Measurements from ENCODE around the gene SLC12A2.

GRCh38 chr5:128212191-128212806 is 128.7 kb downstream of the SLC12A2 start:
- TF ChIP-seq EZH2 (IDR thresholded peaks at IDR 0.05; ENCODE audit: borderline replicate concordance, low read length) (no peak), CTCF (conservative IDR thresholded peaks at IDR 0.05 in 1 of 2, IDR thresholded peaks at IDR 0.05 in 1 of 2; ENCODE audit: extremely low read depth in 1 of 2, insufficient read depth in 1 of 2, low read depth in 1 of 2, low read length in 2 of 2) (no peak)

Data from mammary epithelial cell (primary cell).